GM19455 (cell line): ENCODE results near the gene HELQ.
"Not testable (repeated sequence)": the region's sequence is repeated elsewhere in the genome, so short reads cannot be mapped to it uniquely, and the experiment has no call there.

ENCODE experiments used
- ATAC-seq: cut with Tn5 transposase; IDR thresholded peaks from one replicate; pipeline ENCODE4 v1.9.1; 2021; ENCODE audit not compliant: unreplicated experiment

The HELQ gene, protein sequence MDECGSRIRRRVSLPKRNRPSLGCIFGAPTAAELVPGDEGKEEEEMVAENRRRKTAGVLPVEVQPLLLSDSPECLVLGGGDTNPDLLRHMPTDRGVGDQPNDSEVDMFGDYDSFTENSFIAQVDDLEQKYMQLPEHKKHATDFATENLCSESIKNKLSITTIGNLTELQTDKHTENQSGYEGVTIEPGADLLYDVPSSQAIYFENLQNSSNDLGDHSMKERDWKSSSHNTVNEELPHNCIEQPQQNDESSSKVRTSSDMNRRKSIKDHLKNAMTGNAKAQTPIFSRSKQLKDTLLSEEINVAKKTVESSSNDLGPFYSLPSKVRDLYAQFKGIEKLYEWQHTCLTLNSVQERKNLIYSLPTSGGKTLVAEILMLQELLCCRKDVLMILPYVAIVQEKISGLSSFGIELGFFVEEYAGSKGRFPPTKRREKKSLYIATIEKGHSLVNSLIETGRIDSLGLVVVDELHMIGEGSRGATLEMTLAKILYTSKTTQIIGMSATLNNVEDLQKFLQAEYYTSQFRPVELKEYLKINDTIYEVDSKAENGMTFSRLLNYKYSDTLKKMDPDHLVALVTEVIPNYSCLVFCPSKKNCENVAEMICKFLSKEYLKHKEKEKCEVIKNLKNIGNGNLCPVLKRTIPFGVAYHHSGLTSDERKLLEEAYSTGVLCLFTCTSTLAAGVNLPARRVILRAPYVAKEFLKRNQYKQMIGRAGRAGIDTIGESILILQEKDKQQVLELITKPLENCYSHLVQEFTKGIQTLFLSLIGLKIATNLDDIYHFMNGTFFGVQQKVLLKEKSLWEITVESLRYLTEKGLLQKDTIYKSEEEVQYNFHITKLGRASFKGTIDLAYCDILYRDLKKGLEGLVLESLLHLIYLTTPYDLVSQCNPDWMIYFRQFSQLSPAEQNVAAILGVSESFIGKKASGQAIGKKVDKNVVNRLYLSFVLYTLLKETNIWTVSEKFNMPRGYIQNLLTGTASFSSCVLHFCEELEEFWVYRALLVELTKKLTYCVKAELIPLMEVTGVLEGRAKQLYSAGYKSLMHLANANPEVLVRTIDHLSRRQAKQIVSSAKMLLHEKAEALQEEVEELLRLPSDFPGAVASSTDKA

DNA sequence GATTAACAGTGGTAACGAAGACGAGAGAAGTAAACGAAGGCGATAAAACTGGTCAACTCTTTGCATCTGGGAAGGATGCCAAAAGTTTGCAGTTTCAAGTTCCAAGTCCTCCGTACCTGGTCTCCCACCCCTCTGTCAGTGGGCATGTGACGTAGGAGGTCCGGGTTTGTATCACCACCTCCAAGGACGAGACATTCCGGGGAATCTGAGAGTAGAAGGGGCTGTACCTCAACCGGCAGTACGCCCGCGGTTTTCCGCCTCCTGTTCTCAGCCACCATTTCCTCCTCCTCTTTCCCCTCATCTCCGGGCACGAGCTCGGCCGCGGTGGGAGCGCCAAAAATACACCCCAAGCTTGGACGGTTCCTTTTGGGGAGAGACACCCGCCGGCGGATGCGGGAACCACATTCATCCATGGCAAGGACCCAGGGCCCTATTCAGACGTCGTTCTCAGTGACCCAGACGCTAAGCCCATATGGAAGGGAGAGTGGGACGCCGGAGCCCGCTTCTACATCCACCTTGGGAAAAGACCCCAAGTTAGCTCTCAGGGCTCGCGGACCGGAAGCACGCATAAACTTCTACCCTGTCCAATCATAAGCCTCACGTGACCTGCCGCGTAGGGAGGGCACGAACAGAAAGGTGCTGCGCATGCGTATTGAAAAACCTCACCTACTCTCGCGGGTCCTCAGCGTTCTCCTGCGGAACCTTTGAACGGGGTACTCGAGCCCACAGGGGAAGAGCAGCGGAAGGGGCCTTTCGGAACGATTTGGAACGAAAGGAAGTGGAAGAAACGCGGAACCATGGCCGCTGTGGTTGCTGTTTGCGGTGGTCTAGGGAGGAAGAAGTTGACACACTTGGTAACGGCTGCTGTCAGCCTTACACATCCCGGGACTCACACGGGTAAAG, at the start of gene HELQ, which contains the start of gene MRPS18C:
Gene HELQ (minus strand): TSS at position 543 of the 903 bp plus-strand sequence. CDS start 130 bp downstream, at position 413.
Gene MRPS18C (plus strand): TSS at position 778 of the 903 bp plus-strand sequence. CDS start 20 bp downstream, at position 798.
- ATAC-seq = peak; percentile 96

DNA sequence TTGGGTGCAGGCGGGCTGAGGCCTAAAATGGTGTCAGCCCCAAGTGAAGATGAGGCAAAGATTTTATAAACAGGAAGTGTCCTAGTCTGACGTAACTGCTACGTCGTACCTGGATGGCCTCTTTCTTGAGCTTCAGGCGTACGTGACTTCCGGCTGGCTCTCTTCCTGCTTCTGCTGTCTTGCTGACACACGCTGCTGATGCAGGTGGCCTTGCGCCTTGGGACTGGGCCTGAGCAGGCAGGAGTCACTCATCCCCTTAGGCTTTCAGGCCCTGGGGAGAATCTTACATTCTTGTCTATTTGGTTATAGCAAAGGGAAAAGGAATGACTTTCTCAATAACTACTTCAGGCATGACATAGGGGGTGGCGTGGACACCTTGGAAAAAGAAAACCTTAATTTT, 49.4 kb upstream of the HELQ start:
- ATAC-seq = no peak

DNA sequence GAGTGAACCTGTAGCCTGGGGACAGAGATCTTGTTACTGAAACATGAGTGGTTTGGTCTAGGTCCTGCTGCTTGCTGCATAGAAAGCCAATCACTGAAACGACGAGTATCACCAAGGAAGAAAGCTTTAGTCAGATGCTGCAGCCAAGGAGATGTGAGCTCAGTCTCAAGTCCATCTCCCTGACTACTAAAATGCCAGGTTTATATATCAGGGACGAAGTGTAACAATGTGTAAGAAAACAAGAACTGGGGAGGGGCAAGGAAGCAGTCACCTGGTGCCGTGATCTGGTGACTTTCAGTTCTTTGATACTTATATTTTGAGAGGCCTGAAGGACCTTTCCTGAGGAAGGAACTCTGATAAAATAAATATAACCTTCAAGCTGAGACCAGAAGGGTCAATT, 48.9 kb upstream of the HELQ start:
- ATAC-seq = no peak

DNA sequence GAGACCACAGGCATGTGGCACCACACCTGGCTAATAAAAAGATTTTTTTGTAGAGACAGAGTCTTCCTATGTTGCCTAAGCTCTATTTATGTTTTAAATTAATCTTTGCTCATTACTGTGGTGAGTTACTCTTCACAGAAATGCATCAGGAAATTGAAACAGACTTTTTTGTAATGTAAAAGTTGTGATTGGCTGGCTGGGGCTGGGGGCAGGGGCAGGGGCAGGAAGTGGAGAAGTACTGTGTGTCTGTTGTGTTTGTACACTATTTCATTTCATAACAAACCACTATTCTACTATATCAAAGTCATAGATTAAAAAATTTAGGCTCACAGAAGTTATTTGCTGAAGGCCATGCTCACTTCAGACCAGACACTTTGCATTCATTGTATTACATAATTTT, 48.4 kb upstream of the HELQ start:
- no peak for ATAC-seq

DNA sequence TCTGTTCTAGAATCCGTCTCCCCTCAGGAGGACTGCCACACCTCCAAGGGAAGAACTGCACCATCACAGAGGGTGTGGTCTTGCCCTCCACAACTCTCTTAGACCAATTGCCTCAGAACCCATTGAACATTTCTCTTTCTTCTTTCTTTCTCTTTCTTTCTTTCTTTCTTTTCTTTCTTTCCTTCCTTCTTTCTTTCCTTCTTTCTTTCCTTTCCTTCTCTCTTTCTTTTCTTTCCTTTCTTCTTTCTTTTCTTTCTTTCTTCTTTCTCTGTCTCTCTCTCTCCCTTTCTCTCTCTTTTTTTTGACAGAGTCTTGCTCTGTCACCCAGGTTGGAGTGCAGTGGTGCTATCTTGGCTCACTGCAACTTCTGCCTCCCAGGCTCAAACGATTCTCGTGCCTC, 46.0 kb upstream of the HELQ start:
- ATAC-seq = not testable (repeated sequence)

DNA sequence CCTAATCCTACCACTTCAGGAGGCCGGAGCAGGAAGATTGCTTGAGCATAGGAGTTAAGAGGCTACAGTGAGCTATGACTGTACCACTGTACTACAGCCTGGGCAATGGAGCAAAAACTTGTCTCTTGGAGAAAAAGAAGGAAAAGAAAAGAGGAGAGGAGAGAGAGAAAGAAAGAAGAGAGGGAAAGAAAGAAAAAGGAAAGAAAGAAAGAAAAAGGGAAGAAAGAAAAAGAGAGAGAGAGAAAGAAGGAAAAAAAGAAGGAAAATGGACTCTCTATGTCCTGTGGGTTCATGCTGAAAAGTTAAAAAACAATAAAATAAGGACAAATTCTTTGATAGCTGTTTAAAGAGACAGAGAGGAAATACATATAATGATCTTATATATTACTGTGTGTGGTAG, 42.6 kb upstream of the HELQ start:
- no peak for ATAC-seq

DNA sequence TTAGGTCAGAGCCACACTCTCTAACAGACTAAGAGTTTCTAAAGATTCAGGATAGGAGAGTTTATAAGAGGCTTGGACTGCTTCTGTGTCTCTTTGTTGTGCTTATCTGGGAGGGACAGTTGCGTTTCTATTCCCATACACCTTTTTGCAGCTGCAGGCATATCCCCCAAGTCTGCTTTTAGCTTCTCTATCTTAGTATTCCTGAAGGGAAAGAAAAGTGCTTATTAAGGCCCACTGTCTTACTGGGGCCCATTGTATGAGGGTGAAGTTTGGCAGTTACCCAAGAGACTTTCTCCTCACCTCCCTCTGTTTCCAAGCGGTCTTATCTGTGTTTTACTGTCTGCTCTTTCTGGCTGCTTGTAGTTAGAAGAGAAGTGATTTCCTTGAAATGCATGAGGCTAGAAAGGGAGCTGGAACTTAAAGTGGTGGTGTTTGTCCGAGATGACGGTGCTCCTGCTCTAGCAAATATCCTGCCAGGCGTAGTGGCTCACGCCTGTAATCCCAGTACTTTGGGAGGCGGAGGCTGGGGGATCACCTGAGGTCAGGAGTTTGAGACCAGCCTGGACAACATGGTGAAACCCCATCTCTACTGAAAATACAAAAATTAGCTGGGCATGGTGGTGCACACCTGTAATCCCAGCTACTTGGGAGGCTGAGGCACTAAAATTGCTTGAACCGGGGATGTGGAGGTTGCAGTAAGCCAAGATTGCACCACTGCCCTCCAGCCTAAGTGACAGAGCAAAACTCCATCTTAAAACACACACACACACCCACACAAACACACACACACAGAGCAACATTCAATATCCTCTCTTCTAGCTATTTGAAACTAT, 40.7 kb upstream of the HELQ start:
- ATAC-seq = not testable (repeated sequence)

DNA sequence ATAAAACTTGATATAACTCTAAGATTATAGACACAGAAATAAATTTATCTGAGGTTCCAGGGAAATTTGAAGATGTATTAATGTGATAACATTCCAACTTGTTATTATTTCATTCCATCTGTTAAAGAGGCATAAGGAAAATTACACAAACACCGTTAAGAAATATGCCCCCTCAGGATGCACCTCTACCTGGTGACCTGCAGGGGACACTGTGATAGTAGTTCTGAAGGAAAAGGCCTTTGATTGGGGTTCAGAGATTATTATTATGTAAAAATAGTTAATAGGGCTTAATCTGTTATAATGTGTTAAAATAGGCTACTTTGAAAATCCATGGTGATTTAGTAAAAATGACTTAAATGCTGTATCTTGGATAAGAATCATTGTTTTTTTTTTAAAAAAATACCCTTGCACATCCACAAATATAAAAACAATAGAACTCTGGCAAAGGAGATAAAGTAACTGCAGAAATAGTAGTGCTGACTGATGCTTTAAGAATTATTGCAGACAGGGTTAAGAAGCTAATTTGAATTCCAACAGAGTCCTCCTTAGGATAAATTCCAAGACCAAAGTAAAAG, 35.3 kb upstream of the HELQ start:
- ATAC-seq = peak; percentile 79

DNA sequence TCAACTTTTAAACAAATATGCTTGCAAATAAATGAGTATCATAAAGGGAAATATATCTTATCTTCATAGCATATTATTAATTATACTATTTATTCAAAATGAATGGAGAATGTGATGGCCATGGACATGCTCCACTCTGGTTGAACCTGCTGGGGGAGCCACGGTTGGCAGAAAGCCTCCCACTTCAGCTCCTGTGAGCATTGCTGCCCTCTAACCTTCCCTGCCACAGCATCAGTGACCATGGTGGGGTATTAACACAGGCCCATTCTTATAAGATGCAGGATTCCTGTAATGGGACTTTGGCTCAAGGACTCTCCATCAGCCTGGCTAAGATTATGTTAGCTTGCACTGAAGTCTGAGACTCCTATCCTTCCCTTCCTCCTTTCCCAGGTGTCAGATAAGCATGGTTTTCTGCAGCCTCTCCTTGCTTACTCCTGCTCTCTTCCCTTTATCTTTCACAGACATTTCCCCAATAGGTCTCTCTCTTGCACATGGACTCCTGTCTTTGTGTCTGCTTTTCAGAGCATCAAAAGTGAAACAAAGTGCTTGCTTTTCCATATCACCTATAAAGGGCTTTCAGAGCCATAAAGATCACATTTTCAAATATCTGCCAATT, 34.2 kb upstream of the HELQ start:
- no peak for ATAC-seq

DNA sequence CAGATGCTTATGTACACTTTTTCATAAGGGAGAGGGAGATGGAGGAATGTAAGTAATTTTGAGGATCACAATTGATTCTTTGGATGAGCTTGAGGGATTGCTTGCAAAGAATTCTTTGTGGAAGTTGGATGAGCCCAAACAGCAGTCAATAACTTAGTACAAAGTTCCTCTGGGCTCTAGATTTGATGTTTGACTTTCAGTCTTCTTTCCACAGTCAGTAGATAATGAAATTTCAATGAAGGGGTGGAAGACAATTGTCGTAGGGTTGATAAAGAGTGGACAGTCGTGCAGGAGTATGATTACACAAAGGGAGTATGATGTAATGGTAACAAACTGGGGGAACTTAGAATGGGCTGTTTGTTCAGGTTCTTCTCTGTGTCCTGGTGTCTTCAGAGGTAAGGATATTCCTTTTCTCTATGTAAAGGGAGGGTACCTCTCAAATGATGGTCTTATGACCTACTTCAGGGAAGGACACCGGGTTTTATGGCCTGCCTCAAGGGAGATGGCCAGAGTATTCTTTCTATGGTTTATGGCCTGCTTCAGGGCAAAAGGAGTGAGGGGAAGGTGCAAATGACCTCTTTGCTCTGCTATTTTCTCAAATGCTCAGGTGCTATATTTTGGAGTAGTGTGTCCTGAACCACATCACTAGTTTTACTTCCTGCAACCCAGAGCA, 31.0 kb upstream of the HELQ start:
- no peak for ATAC-seq

DNA sequence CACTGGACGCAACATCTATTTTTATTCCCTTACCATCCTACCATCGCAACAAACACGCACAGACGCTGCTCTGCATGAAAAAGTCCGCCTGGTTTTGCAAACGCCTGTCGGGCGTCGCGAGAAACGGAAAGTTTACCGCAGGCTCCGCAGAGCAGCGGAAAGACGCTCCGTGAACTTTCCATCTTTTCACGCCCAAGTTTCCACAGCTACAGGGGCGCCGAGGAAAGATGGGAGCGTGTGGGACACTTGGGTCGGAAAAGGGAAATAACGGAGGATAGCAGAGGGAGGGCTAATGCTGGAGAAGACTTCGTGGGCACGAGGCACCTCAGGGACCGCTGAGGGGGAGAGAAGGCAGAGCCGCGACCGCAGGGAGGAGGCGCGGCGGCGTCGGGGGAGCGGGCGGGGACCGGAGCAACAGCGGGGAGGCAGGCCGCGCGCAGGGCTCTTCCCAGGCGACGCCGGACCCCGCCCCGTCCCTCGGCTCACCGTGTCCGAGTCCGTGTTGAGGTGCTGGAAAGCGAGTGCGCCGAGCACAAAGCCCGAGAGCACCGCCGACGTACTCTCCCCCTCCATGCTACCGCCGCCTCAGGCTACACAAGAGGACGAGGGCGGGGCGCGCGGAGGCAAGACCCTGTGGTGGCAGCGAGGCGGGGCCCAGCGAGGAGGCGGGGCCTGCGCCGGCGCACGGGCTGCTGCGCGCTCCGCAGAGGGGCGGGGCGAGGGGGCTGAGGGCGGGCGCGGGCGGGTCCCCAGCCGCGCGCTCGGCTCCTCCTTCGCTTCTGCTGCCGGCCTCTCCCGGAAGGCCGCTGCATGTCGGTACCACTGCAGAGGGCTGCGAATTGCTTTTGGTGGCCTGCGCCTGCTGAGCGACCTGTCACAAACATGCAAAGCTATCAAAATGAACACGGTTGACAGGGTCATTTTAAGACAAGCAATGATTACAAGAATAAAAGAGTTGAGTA, 29.2 kb upstream of the HELQ start, which contains the start of gene ABRAXAS1:
Gene ABRAXAS1 (minus strand): TSS at position 601 of the 962 bp plus-strand sequence. CDS start 28 bp downstream, at position 573.
- ATAC-seq = peak; percentile 96

DNA sequence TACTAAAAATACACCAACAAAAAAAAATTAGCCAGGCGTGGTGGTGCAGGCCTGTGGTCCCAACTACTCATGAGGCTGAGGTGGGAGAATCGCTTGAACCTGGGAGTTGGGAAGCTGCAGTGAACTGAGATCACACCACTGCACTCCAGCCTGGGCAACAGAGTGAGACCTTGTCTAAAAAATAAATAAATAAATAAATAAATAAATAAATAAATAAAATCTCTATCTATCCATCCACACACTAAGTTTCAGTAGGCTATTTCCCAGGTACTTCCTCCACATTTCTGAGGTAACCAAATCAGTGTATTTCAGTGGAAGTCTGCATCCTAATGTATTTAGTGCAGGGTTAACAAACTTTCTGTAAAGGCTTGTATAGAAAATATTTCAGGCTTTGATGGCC, 18.3 kb upstream of the HELQ start:
- ATAC-seq = no peak

DNA sequence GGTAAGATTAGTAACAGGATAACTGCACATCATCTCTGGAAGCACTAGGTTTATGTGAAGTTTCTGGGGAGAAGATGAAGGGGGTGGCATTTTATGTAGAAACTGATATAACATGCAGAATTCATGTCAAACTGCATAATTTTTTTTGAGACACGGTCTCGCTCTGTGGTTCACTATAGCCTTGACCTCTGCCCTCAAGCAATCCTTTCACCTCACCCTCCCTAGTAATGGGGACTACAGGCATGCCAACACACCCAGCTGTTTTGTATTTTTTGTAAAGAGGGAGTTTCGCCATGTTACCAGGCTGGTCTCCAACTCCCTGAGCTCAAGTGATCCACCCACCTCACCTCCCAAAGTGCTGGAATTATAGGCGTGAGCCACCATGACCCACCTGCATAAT, 17.8 kb upstream of the HELQ start:
- no peak for ATAC-seq

DNA sequence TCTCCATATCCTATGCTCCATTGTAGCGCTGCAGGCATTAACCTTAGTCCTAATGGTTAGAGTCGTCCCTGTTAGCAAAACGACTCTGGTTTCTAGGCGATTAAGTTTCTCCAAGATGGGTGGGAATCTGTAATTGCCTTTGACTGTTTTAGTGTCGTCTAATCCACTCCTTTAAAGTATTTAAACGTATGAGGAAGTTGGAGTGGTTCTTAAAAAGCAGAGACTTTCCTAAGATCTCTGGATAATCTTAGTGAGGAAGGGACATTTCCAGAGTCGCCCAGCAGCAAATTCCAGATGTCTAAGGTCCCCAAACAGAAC, 520 bp upstream of the HELQ start:
- no peak for ATAC-seq

DNA sequence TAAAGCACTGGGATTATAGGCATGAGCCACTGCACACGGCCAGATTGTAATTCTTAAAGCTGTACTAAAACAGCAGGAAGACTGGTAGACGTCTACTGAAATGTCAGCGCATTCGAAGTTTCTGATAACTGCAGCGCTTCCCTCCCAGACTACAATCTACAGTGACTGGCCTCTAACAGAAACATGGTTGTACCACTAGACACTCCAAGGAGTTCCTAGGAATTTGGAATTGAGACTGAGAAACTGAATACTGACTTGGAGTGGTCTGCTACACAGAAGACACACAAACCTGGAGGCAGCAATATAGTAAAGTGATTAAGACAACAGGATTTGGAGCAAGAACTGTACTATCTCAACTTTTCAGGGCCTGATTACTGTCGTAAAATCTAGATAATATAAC, 937 bp downstream of the HELQ start:
- no peak for ATAC-seq

DNA sequence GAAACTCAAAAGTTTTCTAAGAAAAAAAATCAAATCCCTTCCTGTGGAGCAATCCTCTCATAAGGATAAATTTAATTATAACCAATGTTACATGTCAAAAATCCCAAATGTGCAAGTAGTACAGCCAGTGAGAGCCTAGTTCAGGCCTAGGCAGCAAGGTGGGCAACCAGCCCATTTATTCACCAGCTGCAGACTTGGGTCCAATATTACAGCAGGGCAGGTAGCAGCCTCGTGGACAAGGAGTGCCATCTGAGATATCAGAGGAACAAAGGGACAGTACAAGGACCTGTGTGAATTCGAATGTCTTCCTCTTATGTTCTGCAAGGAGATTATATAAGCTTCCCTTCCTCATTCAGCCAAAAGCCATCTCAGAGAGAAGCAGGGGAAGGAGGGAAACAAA, 6.6 kb downstream of the HELQ start:
- ATAC-seq = no peak

DNA sequence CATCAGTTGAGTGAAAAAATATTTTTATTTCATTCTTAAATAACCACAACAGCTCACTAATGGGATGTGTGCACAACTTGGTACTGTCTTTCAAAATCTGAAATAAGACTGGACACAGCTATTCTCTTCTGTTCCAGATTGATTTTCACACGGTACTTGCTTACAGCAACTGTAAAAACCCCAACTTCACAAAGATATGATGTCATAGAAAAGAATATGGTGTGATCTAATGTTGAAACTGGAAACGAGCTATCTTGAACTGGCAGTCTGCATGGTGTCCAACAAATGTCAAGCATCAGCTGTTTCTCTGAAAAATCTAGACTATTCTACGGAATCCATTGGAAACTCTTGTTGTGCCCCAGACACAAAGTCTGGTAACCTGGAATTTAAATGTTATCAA, 14.7 kb downstream of the HELQ start:
- ATAC-seq = no peak
